ENCODE data around the gene P2RX2. TPM values are rescaled to one million over a fixed set of nuclear protein-coding genes. Genes with fewer than 3 reads are reported as not detected.
A peak's percentile ranks its signal among the peaks of the same experiment; 100 is the strongest.

P2RX2 gene
- polyA plus RNA-seq, 2 of the 4 experiments (the other 2 are of a cell fraction): not detected

GRCh38 chr12:132604668-132605441 lies 13.7 kb upstream of the P2RX2 start (continued):
- TF ChIP-seq CTCF (IDR thresholded peaks at IDR 0.05) (no peak), SREBF2 (IDR thresholded peaks at IDR 0.05) (no peak), JUN (IDR thresholded peaks at IDR 0.05) (no peak), CHD2 (IDR thresholded peaks at IDR 0.05; ENCODE audit: low read length, partially characterized antibody) (no peak)

GRCh38 chr12:132605892-132606291 lies 12.7 kb upstream of the P2RX2 start:
- WGBS (ENCODE audit: missing lambda C conversion rate): 64% methylated on average over 11 of the region's 18 CpGs
- ChIA-PET CTCF (interaction anchor here (1.0 to 4.8 kb wide), 3 partner anchors 9 to 192 kb away, joined by 3 to 24 read pairs (median 4); no protein-coding TSS in a partner anchor), POLR2A (no interaction called here)
- Histone ChIP-seq H3K27ac (no peak overlapping the region), H3K9me3 (0 out of 3 replicates have a peak, but pooled peaks cover under 1% of the 10 kb centered on the region), H3K4me1 (peaks cover under 1% of the 10 kb centered on the region; the same call in 1 of the 3 replicates), H3K4me2 (no peak overlapping the region), H3K4me3 (no peak overlapping the region)
- FAIRE-seq: no peak
- no peak for ATAC-seq
- no peak for DNase-seq (ENCODE audit: low read depth in 1 of 2, low spot score in 1 of 2)
- TF ChIP-seq NR3C1 (IDR thresholded peaks at IDR 0.05): no peak
- TF ChIP-seq HOXB13 (CRISPR knock-in tag; IDR thresholded peaks at IDR 0.05; ENCODE audit: low read depth): no peak
- TF ChIP-seq ZSCAN20 (CRISPR knock-in tag; IDR thresholded peaks at IDR 0.05): no peak

- ATAC-seq (0 out of 6 replicates have a peak, but pooled peaks of 1 of the 2 experiments have one; percentile 10), FAIRE-seq (no peak), DNase-seq (ENCODE audit: low read depth in 1 of 2, low spot score in 1 of 2) (no peak)
- Histone ChIP-seq H3K9me3 (peaks cover 6% of the 10 kb centered on the region; the same call in 1 of the 3 replicates), H3K4me3 (no peak overlapping the region), H3K4me2 (no peak overlapping the region), H3K27ac (no peak overlapping the region), H3K4me1 (no peaks in the 10 kb centered on the region)
- CTCF ChIA-PET: interaction anchor here (1.0 to 4.8 kb wide), 3 partner anchors 8 to 192 kb away, joined by 3 to 24 read pairs (median 4); no protein-coding TSS in a partner anchor
- WGBS (ENCODE audit: missing lambda C conversion rate): 34% methylated on average over 16 of the region's 16 CpGs
- TF ChIP-seq RAD21 (conservative IDR thresholded peaks at IDR 0.05 in 1 of 2, IDR thresholded peaks at IDR 0.05 in 1 of 2) (no peak), NR3C1 (IDR thresholded peaks at IDR 0.05) (no peak), ELK1 (IDR thresholded peaks at IDR 0.05; ENCODE audit: low read depth, low read length) (no peak), PBX3 (IDR thresholded peaks at IDR 0.05) (no peak), KDM1A (IDR thresholded peaks at IDR 0.05; ENCODE audit: low read depth) (no peak), RARB (CRISPR knock-in tag; IDR thresholded peaks at IDR 0.05) (no peak), NPAS2 (CRISPR knock-in tag; IDR thresholded peaks at IDR 0.05; ENCODE audit: borderline replicate concordance) (no peak), EHMT2 (IDR thresholded peaks at IDR 0.05; ENCODE audit: low read depth) (no peak), FOSB (CRISPR knock-in tag; IDR thresholded peaks at IDR 0.05) (no peak), JUNB (IDR thresholded peaks at IDR 0.05) (no peak), RFX5 (IDR thresholded peaks at IDR 0.05) (no peak), EP300 (IDR thresholded peaks at IDR 0.05) (no peak), SREBF2 (IDR thresholded peaks at IDR 0.05) (no peak), HMGXB4 (CRISPR knock-in tag; IDR thresholded peaks at IDR 0.05; ENCODE audit: borderline replicate concordance) (no peak), ZSCAN20 (CRISPR knock-in tag; IDR thresholded peaks at IDR 0.05) (no peak), ZFP36 (IDR thresholded peaks at IDR 0.05; ENCODE audit: borderline replicate concordance, partially characterized antibody) (no peak)
- POLR2A ChIA-PET: no interaction called here
Observed at GRCh38 chr12:132606466-132606865, 12.1 kb upstream of the P2RX2 start.

All from A549 (cell line).